ENCODE results near the gene TRIM73.
"Not testable (repeated sequence)": the region's sequence is repeated elsewhere in the genome, so short reads cannot be mapped to it uniquely, and the experiment has no call there.

TRIM73 gene

GRCh38 chr7:75395329-75395728 is at the start of gene TRIM73:
Gene TRIM73 (plus strand): TSS chr7:75395629. CDS start chr7:75398934, 3,305 bp downstream.
- not testable (repeated sequence) for DNase-seq

- not testable (repeated sequence) for DNase-seq
These were observed 36.5 kb upstream of the TRIM73 start for GRCh38 chr7:75358671-75359541.

- not testable (repeated sequence) for DNase-seq
These were observed 35.9 kb upstream of the TRIM73 start for GRCh38 chr7:75359542-75359848.

GRCh38 chr7:75364079-75364478 is 31.4 kb upstream of the TRIM73 start:
- not testable (repeated sequence) for DNase-seq

GRCh38 chr7:75366643-75367042 is 28.8 kb upstream of the TRIM73 start:
- DNase-seq: not testable (repeated sequence)

GRCh38 chr7:75367313-75367712 is 28.1 kb upstream of the TRIM73 start:
- DNase-seq: not testable (repeated sequence)

GRCh38 chr7:75374144-75374518 is 21.3 kb upstream of the TRIM73 start:
- not testable (repeated sequence) for DNase-seq

- not testable (repeated sequence) for DNase-seq
These were observed 20.7 kb upstream of the TRIM73 start for GRCh38 chr7:75374519-75375317.

GRCh38 chr7:75393194-75393593 is 2.2 kb upstream of the TRIM73 start:
- not testable (repeated sequence) for DNase-seq

GRCh38 chr7:75397865-75398264 is 2.4 kb downstream of the TRIM73 start:
- DNase-seq: not testable (repeated sequence)

GRCh38 chr7:75398771-75399700 is 3.6 kb downstream of the TRIM73 start:
- not testable (repeated sequence) for DNase-seq

- not testable (repeated sequence) for DNase-seq
These were observed 5.1 kb downstream of the TRIM73 start for GRCh38 chr7:75400575-75400974.

- DNase-seq: not testable (repeated sequence)
These were observed 8.3 kb downstream of the TRIM73 start for GRCh38 chr7:75403455-75404443.

GRCh38 chr7:75404663-75405062 is 9.2 kb downstream of the TRIM73 start:
- DNase-seq: not testable (repeated sequence)

- not testable (repeated sequence) for DNase-seq
These were observed 14.7 kb downstream of the TRIM73 start for GRCh38 chr7:75409880-75410822.

- DNase-seq: not testable (repeated sequence)
These were observed 15.4 kb downstream of the TRIM73 start for GRCh38 chr7:75410823-75411173.

GRCh38 chr7:75414204-75414603 is 18.8 kb downstream of the TRIM73 start:
- DNase-seq: not testable (repeated sequence)

- not testable (repeated sequence) for DNase-seq
These were observed 19.4 kb downstream of the TRIM73 start for GRCh38 chr7:75414708-75415427.

- DNase-seq: not testable (repeated sequence)
These were observed 20.0 kb downstream of the TRIM73 start for GRCh38 chr7:75415428-75415817.

Measured in NCI-H1930 (cell line).